ENCODE data around the gene KAT6B. TPM values are rescaled to one million over a fixed set of nuclear protein-coding genes. Genes with fewer than 3 reads are reported as not detected.

KAT6B gene
- total and polyA plus RNA-seq, 2 of the 8 experiments (the other 6 are each of a cell fraction or from before 2014, with no cell fraction given), result 7.3 to 30.8 TPM

GRCh38 chr10:74851831-74852230, 25.4 kb downstream of the KAT6B start (continued):
- TF ChIP-seq MAFK (IDR thresholded peaks at IDR 0.05; ENCODE audit: low read depth, low read length) (no peak), YY1 (IDR thresholded peaks at IDR 0.05; ENCODE audit: low read depth, low read length) (no peak), GTF2F1 (IDR thresholded peaks at IDR 0.05; ENCODE audit: borderline replicate concordance, low read depth, low read length) (no peak)

Measured in H1 (cell line).